Kidney (tissue), 14 donors: Measurements from ENCODE around the gene ELAVL2. TPM values are rescaled to one million over a fixed set of nuclear protein-coding genes. Genes with fewer than 3 reads are reported as not detected.

Experiments
- DNase-seq, 5 donors: peaks; one replicate each; pipeline ENCODE4 v3.0.0-alpha.2; 2013 to 2020
- FAIRE-seq: peaks from 2 replicates; lab custom pipeline; 2012; peaks lifted over from hg19 to GRCh38; lab: Jason Lieb, UNC
- H3K27ac ChIP-seq, 2 donors: one replicate each; pipeline ENCODE4 v1.7.0; 2013; ENCODE audit warnings: low read depth in 2 of 2, low read length in 2 of 2, inconsistent platforms in 1 of 2
- H3K27me3 ChIP-seq: one replicate; pipeline ENCODE4 v1.7.1; 2013; ENCODE audit warnings: low read length, inconsistent platforms; ENCODE audit not compliant: control insufficient read depth, insufficient read depth
- H3K36me3 ChIP-seq, 3 donors: one replicate each; pipeline versions ENCODE4 v1.7.0 to v1.7.1; 2013; ENCODE audit warnings: low read length in 3 of 3, control low read depth in 1 of 3, inconsistent platforms in 1 of 3; ENCODE audit not compliant: insufficient read depth in 3 of 3, control insufficient read depth in 2 of 3
- H3K4me1 ChIP-seq, 3 donors: one replicate each; pipeline versions ENCODE4 v1.7.0 to v1.7.1; 2013; ENCODE audit warnings: low read length in 3 of 3, inconsistent platforms in 1 of 3, low read depth in 1 of 3; ENCODE audit not compliant: control insufficient read depth in 2 of 3, insufficient read depth in 2 of 3
- H3K4me3 ChIP-seq, 3 donors: one replicate each; pipeline versions ENCODE4 v1.7.0 to v1.8.1; 2013; ENCODE audit warnings: low read length in 3 of 3, control low read depth in 1 of 3, inconsistent platforms in 1 of 3
- H3K9ac ChIP-seq, 3 donors: one replicate each; pipeline versions ENCODE4 v1.7.0 to v1.7.1; 2013; ENCODE audit warnings: low read length in 3 of 3, control low read depth in 1 of 3, inconsistent platforms in 1 of 3
- H3K9me3 ChIP-seq, 3 donors: one replicate each; pipeline versions ENCODE4 v1.7.0 to v1.7.1; 2013; ENCODE audit warnings: low read length in 3 of 3, control low read depth in 1 of 3, inconsistent platforms in 1 of 3; ENCODE audit not compliant: control insufficient read depth in 2 of 3, insufficient read depth in 1 of 3
- intact Hi-C: fragments of 100-400 bp; cut with DNase I; formaldehyde crosslinking; loops from one replicate; pipeline ENCODE4 v1.11.1; 2022
- polyA plus RNA-seq: library from polyadenylated mRNA; stranded (reverse); fragments of 350-450 nt; fragmentation: Illumina TruSeq; extraction: RNeasy Lipid Tissue Mini Kit (QIAGEN cat#74804); gene quantifications from one replicate; pipeline ENCODE4 v1.2.3, GENCODE V29; 2014; ENCODE audit warnings: low read depth, low replicate concordance; ENCODE audit not compliant: insufficient read depth
- total RNA-seq: library from RNA; stranded (reverse); fragmentation: NEBNext Ultra II Directional; extraction: Animal tissue kit (Norgen Biotek cat#: 25700); gene quantifications from one replicate; pipeline ENCODE4 v1.2.1, GENCODE V29; 2021
- TF ChIP-seq, protein P1 (sequence below): IDR thresholded peaks from 3 replicates; pipeline ENCODE4 v1.5.1; 2012; ENCODE audit warnings: mild to moderate bottlenecking, moderate library complexity, borderline replicate concordance; ENCODE audit not compliant: insufficient read depth; ENCODE audit errors: extremely low read depth
- donor health status: control.
- donor health status: control.
- donor health status: control.
- donor health status: control.
- donor health status: control.
- donor health status: DM: yes; HTN: yes; CAD: no.
- donor health status: Normal renal cell carcinoma (clear cell type).

ELAVL2 gene
- total and polyA plus RNA-seq, 2 donors from 2014 or later, result 0.19 to 0.35 TPM

DNA sequence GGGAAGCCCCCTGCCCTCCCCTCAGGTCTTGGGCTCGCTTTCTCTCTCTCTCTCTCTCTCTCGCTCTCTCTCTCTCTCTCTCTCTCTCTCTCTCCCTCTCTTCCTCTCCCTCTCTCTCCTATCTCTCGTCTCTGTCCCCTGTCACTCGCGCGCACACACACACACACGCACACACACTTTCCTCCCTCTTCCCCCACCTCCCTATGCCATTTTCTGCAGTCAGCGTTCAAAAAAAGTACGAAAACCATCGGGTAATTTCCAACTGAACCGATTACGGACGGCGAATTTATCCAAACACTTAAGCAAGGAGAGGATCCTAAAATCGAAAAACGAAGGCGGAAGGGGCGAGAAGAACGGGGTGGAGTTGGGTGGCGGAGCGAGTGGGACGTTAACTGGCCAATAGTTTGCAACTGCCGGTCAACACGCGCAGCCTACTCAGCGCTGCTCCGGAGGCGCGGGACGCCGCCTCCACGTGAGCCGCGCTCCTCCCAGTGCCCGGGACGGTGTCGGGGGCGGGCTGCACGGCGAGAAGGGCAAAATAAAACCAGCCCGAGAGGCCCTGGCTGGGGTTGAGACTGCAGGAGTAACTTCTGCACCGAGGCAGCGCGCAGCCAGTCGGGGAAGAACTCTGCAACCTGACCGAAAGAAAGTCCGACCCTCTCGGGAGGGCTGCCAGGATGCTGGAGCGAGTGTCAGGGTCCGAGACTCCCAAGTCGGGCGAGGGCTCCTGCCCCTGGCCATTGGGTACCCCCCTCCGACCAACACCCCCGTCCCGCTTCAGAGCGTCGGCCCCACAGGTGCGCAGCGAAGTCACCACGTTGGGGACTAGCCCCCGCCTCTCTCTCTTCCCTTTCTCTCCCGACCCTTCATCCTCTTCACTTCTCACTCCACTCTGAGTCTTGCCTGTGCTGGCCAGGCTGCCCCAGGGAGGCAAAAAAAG, 24.9 kb upstream of the ELAVL2 start:
- DNase-seq (peak; percentile 61 to 73 (median 67)), FAIRE-seq (no peak)
- Histone ChIP-seq H3K4me3 (peak overlapping the region; percentile 45 to 76 (median 61)), H3K36me3 (no peaks in the 10 kb centered on the region), H3K27ac (no peak overlapping the region), H3K9me3 (no peaks in the 10 kb centered on the region), H3K9ac (peak overlapping the region in 1 of 3 donors; percentile 43), H3K4me1 (peaks cover 0 to 3% (median 0%) of the 10 kb centered on the region in 3 donors), H3K27me3 (peaks cover 9% of the 10 kb centered on the region)
- TF ChIP-seq, protein P1, sequence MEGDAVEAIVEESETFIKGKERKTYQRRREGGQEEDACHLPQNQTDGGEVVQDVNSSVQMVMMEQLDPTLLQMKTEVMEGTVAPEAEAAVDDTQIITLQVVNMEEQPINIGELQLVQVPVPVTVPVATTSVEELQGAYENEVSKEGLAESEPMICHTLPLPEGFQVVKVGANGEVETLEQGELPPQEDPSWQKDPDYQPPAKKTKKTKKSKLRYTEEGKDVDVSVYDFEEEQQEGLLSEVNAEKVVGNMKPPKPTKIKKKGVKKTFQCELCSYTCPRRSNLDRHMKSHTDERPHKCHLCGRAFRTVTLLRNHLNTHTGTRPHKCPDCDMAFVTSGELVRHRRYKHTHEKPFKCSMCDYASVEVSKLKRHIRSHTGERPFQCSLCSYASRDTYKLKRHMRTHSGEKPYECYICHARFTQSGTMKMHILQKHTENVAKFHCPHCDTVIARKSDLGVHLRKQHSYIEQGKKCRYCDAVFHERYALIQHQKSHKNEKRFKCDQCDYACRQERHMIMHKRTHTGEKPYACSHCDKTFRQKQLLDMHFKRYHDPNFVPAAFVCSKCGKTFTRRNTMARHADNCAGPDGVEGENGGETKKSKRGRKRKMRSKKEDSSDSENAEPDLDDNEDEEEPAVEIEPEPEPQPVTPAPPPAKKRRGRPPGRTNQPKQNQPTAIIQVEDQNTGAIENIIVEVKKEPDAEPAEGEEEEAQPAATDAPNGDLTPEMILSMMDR, result no peak
- intact Hi-C loops, result no loop called here

- peaks cover 0 to 3% (median 0%) of the 10 kb centered on the region in 3 donors for H3K4me1 ChIP-seq
- TF ChIP-seq, protein P1, result no peak
- H3K36me3 ChIP-seq, result no peaks in the 10 kb centered on the region
- intact Hi-C loops, result no loop called here
- no peak overlapping the region for H3K27ac ChIP-seq
- peak in 4 of 5 donors; percentile 70 to 79 (median 77) for DNase-seq
- H3K9ac ChIP-seq, result peak overlapping the region in 1 of 3 donors; percentile 43
- peak overlapping the region; percentile 44 to 76 (median 61) for H3K4me3 ChIP-seq
- peaks cover 9% of the 10 kb centered on the region for H3K27me3 ChIP-seq
- no peak for FAIRE-seq
- no peaks in the 10 kb centered on the region for H3K9me3 ChIP-seq
These were observed 24.2 kb upstream of the ELAVL2 start for GRCh38 chr9:23850242-23850689.

DNA sequence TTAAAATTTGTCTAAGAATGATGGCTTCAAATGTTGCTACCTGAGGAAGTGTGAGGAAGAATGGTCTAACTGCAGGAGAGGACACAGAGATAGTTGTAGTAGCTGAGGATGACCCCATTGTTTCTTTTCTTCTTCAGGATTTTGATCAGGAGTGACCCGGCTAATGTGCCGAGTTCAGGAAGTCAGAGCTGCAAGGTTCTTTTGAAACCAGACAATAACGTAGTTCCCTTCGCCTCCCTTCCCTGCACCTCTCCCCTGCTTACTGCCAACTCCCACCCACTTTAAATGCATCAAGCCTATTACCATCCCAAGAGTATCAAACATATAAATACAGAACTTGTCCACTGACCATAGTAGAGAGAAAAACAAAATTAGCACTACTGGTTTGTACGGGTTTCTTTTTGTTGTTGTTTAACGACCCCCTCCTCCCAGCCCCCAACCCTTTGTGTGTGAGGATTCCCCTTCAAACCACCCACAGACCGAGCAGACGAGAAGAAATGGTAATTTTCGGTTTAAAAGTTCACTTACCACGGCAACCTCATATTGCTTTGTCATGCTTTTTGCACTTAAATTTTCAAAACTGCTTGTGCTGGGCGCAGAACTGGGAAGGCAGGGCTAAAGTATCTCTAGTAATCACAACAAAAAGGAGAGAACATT, 23.5 kb upstream of the ELAVL2 start:
- TF ChIP-seq, protein P1, result no peak
- DNase-seq (peak in 2 of 5 donors; percentile 29 to 31), FAIRE-seq (no peak)
- H3K4me3 ChIP-seq, result peak overlapping the region in 1 of 3 donors; percentile 47
- H3K27me3 ChIP-seq, result peaks cover 9% of the 10 kb centered on the region
- H3K4me1 ChIP-seq, result peaks cover 0 to 3% (median 0%) of the 10 kb centered on the region in 3 donors
- H3K9me3 ChIP-seq, result no peaks in the 10 kb centered on the region
- intact Hi-C loops, result no loop called here
- no peak overlapping the region for H3K9ac ChIP-seq
- H3K27ac ChIP-seq, result no peak overlapping the region
- H3K36me3 ChIP-seq, result no peaks in the 10 kb centered on the region
